Stimulated activated memory B cell treated with anti-CD40 and anti-IgM and Interleukin-4, amounts not matched to agents 10 μg/mL and 1 μg/mL and 100 μg/mL, for 72 hours (primary cell): Measurements from ENCODE around the gene HOXD9.

Source experiments
- ATAC-seq: fragments of 150-1000 bp; cut with Tn5 transposase; 2 replicates; pipeline ENCODE4 v1.10.0; 2021
- H3K27ac Mint-ChIP-seq: one replicate; pipeline ENCODE4 v1.8.0; 2022; ENCODE audit warnings: mild to moderate bottlenecking, mixed read lengths
- H3K27me3 Mint-ChIP-seq: one replicate; pipeline ENCODE4 v1.8.0; 2022; ENCODE audit warnings: mixed read lengths
- H3K36me3 Mint-ChIP-seq: one replicate; pipeline ENCODE4 v1.8.0; 2022; ENCODE audit warnings: mixed read lengths
- H3K4me1 Mint-ChIP-seq: one replicate; pipeline ENCODE4 v1.8.0; 2022; ENCODE audit warnings: mixed read lengths
- H3K4me3 Mint-ChIP-seq: one replicate; pipeline ENCODE4 v1.8.0; 2022; ENCODE audit warnings: mild to moderate bottlenecking, moderate library complexity, mixed read lengths
- H3K9me3 Mint-ChIP-seq: one replicate; pipeline ENCODE4 v1.8.0; 2022; ENCODE audit warnings: mixed read lengths

Gene HOXD9

DNA sequence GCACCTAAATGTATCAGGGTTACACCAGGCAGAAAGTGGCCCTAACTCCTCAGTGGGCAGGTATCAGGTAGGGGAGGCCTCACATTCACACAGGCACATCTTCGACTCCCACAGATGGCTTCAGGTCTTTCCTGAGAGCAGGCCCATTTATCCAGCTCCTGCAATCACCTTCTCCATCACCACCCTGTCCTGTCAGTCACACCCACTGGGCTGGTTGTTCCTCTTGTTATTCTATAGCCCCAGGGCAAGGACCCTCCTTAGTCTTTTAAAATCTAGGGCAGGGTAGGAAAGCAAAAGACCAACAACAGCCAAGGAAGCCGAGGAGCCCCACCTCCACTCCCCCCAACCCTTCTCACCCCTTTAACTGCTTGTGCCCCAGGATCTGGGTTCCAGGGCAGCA, 19.8 kb downstream of the HOXD9 start:
- Mint-ChIP-seq H3K9me3 (peaks cover 3% of the 10 kb centered on the region), H3K27me3 (peaks cover 90% of the 10 kb centered on the region), H3K4me1 (peaks cover 17% of the 10 kb centered on the region), H3K27ac (no peak overlapping the region), H3K36me3 (no peaks in the 10 kb centered on the region), H3K4me3 (no peak overlapping the region)
- ATAC-seq, result no peak

DNA sequence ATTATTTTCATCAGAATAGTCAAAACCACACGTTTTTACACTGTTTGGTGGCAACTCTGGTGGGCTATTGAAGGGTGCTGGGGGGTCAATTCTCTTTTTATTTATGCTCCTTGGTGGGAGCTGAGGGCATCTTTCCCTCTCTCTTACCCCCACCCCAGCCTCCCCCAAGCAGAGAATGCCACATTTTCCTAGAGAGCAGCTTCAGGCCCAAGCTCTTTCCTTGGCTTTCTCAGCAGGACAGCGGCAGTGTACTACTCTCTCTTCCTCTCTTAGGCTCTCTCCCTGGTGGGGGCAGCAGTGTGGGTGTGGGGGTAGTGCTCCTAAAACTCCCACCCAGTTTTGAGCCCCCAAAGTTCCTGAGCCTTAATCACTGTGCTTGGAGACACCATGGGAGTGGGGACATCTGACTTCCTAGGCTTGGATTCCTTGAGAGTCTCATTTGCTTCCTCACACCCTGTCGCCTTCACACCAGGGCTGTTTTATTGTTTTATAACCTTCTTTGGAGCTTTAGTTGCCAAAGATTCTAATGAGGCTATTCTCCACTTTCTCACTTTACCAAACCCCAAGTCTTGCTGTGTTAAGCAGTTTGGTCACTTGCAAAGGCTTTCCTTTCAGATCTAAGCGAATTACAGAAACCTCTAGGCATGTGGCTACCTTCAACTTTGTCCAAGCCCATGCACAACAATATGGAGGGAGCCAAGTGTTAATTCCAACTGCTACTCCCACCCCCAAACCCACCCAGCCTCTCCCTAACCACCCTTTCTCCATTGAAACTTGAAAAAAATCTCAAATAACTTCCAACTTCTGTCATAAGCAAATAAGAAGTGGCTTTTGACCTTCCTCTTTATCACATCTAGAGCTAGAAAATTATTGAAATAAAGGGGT, 22.8 kb downstream of the HOXD9 start:
- Mint-ChIP-seq H3K27ac (no peak overlapping the region), H3K4me1 (peaks cover 7% of the 10 kb centered on the region), H3K9me3 (no peaks in the 10 kb centered on the region), H3K27me3 (peaks cover 96% of the 10 kb centered on the region), H3K36me3 (no peaks in the 10 kb centered on the region), H3K4me3 (no peak overlapping the region)
- ATAC-seq, result no peak

DNA sequence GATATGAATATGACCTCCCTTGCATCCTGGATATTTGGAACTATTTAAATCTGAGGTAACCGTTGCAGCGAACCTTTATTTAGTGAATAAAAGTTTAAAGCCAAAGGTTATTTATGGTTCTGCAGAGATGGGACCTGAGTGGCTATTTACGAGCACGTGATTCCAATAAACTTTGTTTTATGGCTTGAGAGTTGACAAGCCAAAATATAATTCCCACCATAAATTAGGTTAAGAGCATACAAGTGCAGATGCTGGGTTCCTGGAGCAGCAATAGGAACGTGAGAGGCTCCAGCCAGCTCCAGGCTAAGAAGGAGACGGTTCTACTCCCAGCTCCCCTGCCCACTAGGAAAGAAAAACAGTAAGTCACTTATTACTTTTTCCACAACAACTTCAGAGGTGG, 23.6 kb downstream of the HOXD9 start:
- Mint-ChIP-seq H3K4me1 (peaks cover 4% of the 10 kb centered on the region), H3K27me3 (peaks cover 98% of the 10 kb centered on the region), H3K4me3 (no peak overlapping the region), H3K9me3 (no peaks in the 10 kb centered on the region), H3K27ac (no peak overlapping the region), H3K36me3 (no peaks in the 10 kb centered on the region)
- no peak for ATAC-seq

DNA sequence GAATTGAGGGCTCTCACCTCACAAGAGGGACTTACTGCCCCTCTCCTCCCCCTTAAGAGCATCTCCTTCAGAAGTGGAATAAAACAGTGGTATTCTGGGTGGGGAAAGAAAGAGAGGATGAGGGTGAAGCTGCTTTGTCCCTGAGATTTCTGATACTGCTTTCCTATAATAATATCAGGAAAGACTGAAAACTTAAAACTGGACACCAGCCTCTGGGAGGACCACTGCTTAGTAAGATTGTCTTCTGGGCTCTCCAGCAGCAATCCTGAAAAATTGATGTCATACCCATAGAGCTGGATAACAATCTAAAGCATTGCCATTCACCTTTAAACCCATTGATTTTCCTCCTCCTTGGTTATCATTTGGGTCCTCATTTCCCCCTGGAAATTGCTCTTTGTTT, 24.1 kb downstream of the HOXD9 start:
- Mint-ChIP-seq H3K36me3 (no peaks in the 10 kb centered on the region), H3K4me3 (no peak overlapping the region), H3K9me3 (no peaks in the 10 kb centered on the region), H3K27me3 (peaks cover 98% of the 10 kb centered on the region), H3K27ac (no peak overlapping the region), H3K4me1 (no peaks in the 10 kb centered on the region)
- ATAC-seq, result no peak

DNA sequence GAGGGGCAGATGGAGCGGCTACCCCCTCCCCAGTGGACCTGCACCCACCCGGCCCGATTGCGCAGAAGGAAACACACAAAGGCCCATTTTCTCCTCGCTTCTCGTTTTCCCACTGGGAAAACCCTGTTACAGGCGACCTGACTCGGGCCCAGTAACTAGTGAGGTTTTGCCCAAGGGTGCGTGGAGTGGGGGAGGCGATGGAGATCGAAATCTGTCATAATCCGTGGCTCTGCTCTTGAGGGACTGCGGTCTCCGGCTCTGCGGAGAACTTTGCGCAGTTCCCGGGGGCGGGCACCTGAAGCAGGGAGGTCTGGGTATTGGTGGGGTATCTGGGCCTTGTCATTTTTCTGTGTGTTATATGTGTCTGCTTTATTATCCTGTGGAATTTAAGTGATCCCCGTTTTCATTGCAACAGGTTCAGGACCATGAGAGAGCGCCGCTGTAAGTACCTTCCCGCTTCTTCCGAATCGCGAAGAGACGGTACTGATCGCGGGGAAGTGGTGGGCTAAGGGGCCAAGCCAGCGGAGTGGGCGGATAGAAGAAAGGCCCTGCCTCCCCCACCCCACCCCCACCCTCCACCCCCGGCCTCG, 24.8 kb downstream of the HOXD9 start:
- Mint-ChIP-seq H3K27ac (no peak overlapping the region), H3K9me3 (no peaks in the 10 kb centered on the region), H3K27me3 (peaks cover 98% of the 10 kb centered on the region), H3K4me1 (no peaks in the 10 kb centered on the region), H3K4me3 (no peak overlapping the region), H3K36me3 (no peaks in the 10 kb centered on the region)
- ATAC-seq, result no peak

DNA sequence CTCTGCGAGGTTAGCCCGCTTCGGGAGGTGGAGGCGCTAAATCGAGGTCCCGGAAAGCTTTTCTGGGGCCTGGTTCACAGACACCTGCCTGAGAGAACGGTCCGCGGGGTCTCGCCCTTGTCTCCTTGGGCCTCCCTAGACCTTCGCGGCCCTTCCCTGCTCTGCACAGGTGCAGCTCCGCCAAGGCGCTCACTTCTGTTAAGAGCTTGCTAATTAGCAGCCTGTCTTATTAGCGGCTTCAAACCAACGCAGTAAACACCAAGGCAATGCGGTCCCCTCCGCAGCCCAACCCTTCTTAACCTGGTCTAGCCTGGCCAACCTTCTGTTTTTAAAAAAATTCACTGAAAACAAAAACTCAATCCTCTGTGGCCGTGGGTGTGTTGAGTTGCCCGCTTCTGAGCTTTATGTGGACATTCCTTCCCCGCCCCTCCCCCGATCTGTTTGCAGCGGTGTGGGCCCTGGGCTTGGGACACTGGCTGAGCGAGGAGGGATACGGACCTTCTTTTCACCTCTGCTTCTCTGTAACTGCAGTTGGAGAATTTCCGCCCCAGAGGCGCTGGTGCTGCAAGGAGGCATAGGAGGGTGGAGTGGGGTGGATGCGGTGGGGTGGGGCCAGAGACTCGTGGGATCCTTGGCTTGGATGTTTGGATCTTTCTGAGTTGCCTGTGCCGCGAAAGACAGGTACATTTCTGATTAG, 25.4 kb downstream of the HOXD9 start:
- Mint-ChIP-seq H3K27me3 (peaks cover 98% of the 10 kb centered on the region), H3K27ac (no peak overlapping the region), H3K9me3 (no peaks in the 10 kb centered on the region), H3K4me3 (no peak overlapping the region), H3K36me3 (no peaks in the 10 kb centered on the region), H3K4me1 (no peaks in the 10 kb centered on the region)
- ATAC-seq, result no peak

DNA sequence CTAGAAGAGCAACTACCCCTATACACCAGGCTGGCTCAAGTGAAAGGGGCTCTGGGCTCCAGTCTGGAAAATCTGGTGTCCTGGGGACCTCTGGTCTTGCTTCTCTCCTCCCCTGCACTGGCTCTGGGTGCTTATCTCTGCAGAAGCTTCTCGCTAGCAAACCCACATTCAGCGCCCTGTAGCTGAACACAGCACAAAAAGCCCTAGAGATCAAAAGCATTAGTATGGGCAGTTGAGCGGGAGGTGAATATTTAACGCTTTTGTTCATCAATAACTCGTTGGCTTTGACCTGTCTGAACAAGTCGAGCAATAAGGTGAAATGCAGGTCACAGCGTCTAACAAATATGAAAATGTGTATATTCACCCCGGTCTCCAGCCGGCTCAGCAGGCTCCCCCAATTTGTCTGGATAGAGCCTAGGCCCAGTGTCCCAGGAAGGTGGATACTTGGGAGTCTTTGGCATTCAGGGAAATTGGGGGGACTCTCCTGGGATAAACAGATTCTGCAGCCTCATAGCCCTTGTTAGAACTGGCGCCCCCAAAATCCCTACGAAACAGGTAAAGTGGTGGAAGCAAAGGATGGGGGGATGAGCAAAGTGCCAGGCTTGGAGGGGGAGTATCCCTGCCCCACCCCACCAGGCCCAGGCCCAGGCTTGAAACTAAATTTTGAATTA, 26.4 kb downstream of the HOXD9 start:
- no peak overlapping the region for H3K27ac Mint-ChIP-seq
- no peaks in the 10 kb centered on the region for H3K4me1 Mint-ChIP-seq
- peaks cover 98% of the 10 kb centered on the region for H3K27me3 Mint-ChIP-seq
- H3K9me3 Mint-ChIP-seq, result no peaks in the 10 kb centered on the region
- no peak overlapping the region for H3K4me3 Mint-ChIP-seq
- H3K36me3 Mint-ChIP-seq, result no peaks in the 10 kb centered on the region
- ATAC-seq, result no peak

DNA sequence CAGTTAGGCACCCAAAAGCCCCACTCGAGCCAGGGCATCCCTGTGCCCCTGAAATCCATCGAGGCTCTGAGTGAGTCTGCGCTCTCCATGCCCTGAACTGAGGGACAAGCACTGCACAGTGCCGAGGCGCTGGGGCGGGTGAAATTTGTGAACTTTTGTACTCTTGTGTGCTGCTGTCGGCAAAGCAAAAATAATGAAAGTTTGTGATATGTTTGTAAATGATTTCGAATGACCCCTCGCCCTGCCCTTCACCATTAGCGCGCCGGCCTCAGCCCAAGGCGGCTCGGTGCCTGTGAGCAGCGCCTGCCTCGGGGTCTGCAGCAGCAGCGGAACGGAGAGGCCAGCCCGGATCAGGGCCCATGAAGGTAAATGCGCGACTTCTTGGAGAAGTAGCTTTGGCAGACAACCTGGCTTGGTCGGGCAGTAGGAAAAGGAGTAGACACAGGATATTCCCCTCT, 27.0 kb downstream of the HOXD9 start:
- no peak overlapping the region for H3K4me3 Mint-ChIP-seq
- H3K4me1 Mint-ChIP-seq, result no peaks in the 10 kb centered on the region
- H3K27ac Mint-ChIP-seq, result no peak overlapping the region
- no peaks in the 10 kb centered on the region for H3K9me3 Mint-ChIP-seq
- ATAC-seq, result no peak
- no peaks in the 10 kb centered on the region for H3K36me3 Mint-ChIP-seq
- H3K27me3 Mint-ChIP-seq, result peaks cover 98% of the 10 kb centered on the region

DNA sequence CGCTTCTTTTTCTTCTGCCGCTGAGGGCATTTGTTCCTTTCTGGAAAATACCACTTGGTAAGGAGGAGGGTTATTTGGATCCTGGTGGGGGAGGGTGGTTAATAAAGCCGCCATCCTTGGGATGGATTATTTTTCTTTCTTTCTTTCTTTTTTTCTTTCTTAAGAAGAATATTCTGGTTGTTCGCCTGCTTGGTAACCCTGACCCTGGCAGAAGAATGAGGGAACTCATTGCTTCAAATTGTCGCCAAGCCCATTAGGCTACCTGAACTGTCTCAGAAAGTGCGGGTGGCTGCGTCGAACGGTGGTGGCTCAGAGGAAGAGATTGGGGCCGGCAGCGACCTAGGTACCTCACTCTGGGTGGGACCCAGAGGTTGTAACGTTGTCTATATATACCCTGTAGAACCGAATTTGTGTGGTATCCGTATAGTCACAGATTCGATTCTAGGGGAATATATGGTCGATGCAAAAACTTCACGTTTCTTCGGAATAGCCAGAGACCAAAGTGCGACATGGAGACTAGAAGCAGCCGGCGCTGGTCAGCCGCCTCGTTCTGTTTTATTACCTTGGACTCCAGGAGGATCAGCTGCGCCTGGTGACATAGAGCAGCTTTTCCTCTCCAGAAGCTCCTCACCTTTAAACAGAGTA, 27.5 kb downstream of the HOXD9 start:
- Mint-ChIP-seq H3K9me3 (no peaks in the 10 kb centered on the region), H3K27me3 (peaks cover 100% of the 10 kb centered on the region)
- no peak for ATAC-seq

DNA sequence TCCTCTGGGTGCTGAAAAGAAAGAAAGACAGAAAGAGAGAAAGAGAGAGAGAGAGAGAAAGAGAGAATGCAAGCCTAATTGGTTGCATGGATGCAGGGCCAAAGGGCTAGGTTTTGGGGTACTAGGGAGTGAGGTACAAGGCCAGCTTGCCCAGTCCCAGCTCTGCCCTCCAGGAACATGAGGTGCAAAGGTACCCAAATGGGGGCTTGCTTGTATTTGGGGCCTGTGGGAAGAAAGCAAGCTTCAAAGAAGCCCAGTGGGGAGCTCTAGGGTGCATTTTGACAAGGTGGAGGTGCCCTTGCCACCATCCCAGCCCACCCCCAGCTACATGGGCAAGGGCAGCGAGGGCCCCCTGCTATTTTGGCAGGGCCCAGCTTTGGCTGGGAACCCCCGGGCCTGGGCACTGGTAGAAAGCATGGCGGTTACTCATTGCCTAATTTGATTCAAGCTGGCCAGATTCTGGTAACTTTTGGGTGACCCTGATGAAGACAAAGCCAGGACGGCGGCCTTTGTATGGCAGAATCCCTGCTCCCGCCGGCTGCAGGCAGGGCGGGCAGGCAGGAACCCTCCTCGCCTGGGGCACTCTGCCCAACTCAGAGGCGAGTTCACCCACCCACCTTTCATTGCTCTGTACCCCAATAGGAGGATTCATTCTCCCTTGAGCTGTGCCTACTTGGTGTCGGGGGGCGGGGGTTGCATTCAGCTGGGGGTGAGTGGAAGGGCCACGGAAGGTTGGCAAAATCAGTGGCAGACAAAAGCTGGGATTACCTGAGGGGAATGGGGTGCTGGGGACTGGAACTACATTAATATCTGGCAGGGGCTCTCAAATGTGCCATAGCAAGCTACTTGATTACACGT, 28.3 kb downstream of the HOXD9 start:
- Mint-ChIP-seq H3K27me3 (peaks cover 100% of the 10 kb centered on the region), H3K4me1 (no peaks in the 10 kb centered on the region), H3K36me3 (no peaks in the 10 kb centered on the region), H3K9me3 (no peaks in the 10 kb centered on the region), H3K4me3 (no peak overlapping the region), H3K27ac (no peak overlapping the region)
- ATAC-seq, result no peak

More for the DNA sequence above, 27.5 kb downstream of the HOXD9 start:
- Mint-ChIP-seq H3K27ac (no peak overlapping the region), H3K4me3 (no peak overlapping the region), H3K4me1 (no peaks in the 10 kb centered on the region), H3K36me3 (no peaks in the 10 kb centered on the region)

DNA sequence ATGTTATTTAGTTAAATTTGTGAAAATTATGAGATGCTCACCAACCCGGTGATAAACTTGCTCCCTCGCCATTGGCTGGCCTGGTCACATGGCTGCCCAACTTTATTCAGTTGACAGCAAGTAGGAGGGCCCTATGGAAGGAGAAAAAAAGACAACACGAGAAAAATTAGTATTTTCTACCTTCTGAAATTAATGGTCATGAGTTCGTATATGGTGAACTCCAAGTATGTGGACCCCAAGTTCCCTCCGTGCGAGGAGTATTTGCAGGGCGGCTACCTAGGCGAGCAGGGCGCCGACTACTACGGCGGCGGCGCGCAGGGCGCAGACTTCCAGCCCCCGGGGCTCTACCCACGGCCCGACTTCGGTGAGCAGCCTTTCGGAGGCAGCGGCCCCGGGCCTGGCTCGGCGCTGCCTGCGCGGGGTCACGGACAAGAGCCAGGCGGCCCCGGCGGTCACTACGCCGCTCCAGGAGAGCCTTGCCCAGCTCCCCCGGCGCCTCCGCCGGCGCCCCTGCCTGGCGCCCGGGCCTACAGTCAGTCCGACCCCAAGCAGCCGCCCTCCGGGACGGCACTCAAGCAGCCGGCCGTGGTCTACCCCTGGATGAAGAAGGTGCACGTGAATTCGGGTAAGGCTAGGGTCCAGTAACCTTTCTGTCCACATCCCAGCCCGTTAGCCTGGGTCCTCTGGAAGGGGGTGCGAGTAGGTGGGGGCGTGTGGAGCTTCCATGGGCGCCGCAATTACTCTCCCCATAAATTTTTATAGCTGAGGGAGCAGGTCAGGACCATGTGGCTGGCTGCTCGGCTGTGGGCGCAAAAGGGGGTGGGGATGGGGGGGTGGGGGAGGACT, 29.1 kb downstream of the HOXD9 start, which contains the start of gene HOXD4:
Gene HOXD4 (plus strand): TSS at position 109 of the 846 bp plus-strand sequence. CDS start 84 bp downstream, at position 193.
- H3K4me3 Mint-ChIP-seq, result no peak within 1 kb of the TSS
- H3K36me3 Mint-ChIP-seq, result no peaks in the 10 kb centered on the region
- no peaks in the 10 kb centered on the region for H3K9me3 Mint-ChIP-seq
- H3K4me1 Mint-ChIP-seq, result no peaks in the 10 kb centered on the region
- H3K27ac Mint-ChIP-seq, result no peak within 1 kb of the TSS
- peaks cover 100% of the 10 kb centered on the region for H3K27me3 Mint-ChIP-seq
- no peak for ATAC-seq

DNA sequence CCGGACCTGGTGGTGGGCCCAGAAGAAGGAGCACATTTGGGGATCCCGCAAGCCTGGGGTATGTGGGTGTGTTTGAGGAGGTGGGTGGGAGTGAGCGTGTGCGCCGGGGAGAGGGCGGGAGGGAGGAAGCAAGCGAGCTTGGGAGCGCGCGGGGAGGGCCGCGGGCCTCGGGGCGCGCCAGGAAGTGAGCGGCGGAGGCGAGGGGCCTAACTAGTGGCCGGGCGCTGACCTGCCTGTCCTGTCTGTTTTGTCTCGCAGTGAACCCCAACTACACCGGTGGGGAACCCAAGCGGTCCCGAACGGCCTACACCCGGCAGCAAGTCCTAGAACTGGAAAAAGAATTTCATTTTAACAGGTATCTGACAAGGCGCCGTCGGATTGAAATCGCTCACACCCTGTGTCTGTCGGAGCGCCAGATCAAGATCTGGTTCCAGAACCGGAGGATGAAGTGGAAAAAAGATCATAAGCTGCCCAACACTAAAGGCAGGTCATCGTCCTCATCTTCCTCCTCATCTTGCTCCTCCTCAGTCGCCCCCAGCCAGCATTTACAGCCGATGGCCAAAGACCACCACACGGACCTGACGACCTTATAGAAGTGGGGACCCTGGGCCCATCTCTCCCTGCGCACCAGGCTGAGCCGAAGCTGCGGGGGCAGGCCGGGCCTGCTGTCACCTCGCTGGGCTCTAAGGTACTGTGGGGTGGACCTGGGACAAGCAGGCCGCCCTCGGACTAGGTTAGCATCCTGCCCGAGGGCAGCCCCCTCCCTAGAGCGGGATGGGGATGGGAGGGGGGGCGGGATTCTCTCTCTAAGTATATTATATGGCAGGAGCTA, 30.0 kb downstream of the HOXD9 start:
- no peak for ATAC-seq
- H3K4me1 Mint-ChIP-seq, result peaks cover 4% of the 10 kb centered on the region
- no peaks in the 10 kb centered on the region for H3K36me3 Mint-ChIP-seq
- peaks cover 96% of the 10 kb centered on the region for H3K27me3 Mint-ChIP-seq
- H3K27ac Mint-ChIP-seq, result no peak overlapping the region
- H3K9me3 Mint-ChIP-seq, result no peaks in the 10 kb centered on the region
- no peak overlapping the region for H3K4me3 Mint-ChIP-seq
